Stimulated activated CD4-positive, alpha-beta T cell treated with anti-CD3 and anti-CD28 coated beads, TNF-alpha, amount 100 ng/mL, for 48 hours (primary cell): ENCODE results near the gene TECRL.

Source experiments
- DNase-seq, 3 donors: peaks; one replicate each; pipeline ENCODE4 v3.0.0-alpha.2; 2020; ENCODE audit warnings: low read depth in 3 of 3

The TECRL gene, protein sequence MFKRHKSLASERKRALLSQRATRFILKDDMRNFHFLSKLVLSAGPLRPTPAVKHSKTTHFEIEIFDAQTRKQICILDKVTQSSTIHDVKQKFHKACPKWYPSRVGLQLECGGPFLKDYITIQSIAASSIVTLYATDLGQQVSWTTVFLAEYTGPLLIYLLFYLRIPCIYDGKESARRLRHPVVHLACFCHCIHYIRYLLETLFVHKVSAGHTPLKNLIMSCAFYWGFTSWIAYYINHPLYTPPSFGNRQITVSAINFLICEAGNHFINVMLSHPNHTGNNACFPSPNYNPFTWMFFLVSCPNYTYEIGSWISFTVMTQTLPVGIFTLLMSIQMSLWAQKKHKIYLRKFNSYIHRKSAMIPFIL

DNA sequence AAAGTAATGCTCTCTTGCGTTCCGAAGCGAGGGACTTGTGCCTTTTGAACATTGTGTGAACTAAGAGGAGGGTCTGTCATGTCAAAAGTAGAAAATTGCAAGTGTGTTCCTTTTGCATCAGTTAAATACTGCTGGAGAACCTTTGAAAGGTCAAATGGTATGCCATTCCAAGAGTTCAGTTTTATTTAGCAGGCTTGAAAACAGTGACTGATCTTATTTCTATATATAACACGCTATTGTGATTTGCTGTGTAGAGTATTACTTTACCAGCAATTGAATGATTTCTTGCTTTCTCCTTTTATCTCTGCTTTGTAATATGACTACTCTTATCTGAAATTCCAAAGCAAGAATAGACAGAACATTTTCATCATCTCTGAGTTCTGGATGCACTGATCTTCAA, at the start of gene TECRL:
TECRL (minus strand) TSS at position 151 of the 400 bp plus-strand sequence; CDS start at position 52, 99 bp downstream.
- DNase-seq, result no peak

DNA sequence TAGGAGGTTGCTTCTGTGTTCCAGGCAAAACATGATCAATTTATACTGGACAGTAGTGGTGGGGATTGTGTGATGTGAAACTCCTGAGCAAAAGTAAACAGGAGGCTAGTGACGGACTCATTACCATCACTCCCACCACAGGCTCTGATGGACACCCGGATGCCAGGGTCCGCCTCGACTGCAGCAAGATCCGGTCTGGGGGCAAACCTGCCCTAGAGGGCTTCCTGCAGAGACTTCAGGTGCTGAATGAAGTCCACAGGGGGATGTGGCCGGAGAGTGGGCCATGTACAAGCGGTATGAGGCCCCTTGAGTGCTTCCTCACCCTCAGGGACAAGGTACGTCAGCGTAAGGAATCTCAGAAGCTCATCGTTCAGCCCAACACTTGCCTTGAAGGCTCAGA, 23.4 kb upstream of the TECRL start:
- no peak for DNase-seq

DNA sequence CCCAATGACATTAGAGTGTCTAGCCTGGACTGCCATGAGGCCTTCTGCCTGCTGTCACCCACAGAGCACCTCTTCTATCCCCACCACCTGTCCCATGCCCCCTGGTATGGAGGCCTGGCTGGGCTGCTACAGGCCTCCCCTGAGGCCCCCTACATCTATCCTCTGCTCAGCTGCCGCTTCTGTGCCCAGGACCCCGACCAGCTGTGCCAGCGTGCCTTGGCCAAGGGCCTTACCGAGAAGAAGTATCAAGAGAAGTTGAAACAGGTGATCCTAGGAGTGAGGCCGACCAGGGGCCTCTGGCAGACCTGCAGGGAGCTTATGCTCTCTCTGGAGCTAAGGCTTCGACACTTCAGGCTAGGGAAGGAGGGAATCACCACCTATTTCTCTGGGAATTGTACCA, 21.7 kb upstream of the TECRL start:
- no peak for DNase-seq

DNA sequence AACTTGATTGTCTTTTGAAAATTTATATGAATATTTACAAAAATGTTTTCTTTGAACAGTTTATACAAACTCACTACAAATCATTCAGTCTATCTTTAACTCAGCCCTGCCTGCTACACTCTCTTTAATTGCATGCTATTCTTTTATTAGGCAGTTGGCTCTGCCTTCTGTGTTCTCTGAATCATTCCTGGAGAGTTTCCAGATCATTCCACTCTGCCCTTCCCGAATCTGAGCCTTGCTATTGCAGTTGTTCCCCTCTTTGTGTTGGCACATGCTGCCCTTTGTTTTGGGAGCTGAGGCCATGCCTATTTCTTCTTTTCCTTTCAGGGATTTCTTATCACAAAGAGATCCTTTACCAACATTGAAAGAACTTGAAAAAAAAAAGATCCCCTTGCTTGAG, 8.7 kb upstream of the TECRL start:
- DNase-seq, result no peak

DNA sequence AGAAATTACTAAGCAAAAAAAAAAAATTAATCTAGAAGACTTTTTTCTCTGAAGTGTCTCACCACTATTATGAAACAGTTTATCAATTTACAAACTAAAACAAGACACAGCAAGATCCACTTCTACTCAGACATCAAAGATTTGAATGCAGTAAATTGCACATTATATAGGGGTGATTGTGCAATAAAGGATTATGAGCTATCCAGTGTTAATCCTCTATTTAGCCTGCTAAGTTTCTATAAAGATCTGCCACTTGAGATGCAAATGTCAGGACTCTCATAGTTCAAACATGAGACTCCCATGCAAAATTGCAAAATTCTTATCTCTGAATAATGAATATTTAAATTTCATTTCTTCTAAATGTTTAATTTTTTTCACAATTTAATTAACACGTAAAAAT, 2.2 kb downstream of the TECRL start:
- no peak for DNase-seq

DNA sequence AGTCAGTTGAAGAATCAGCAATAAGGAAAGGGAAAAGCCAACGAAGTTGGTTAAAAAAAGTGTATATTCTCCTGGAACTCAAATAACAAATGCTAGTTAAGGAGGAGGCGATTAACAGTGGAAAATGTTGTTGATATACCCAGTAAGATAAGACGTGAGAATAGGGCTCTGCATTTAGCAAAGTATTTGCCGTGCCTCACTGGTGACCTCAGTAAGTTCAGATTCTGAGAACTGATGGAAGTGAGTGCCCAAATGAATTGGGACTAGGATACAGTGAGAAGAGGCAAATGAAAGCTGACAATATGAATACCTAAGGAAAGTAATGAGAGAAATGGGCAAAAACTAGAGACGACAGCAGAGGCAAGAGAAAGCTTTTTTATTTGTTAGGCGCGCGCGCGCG, 3.5 kb downstream of the TECRL start:
- DNase-seq, result no peak

DNA sequence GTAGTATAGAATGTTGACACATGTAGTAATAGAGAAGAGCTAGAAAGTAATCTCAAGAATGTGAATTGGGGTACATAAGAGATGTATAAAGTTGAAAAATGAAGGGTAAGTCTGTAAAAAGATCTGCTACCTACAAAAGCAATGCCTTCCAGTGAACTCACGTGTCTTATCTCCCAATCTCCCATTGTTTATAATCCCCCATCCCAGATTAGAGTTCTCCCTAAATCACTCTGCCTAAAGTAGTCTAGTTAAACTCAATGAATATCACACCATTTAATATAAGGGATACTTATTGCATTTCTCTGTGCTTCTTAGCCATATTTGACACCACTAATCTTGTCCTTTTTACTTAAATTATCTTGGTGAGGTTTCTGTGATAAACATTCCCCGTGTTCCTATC, 6.6 kb downstream of the TECRL start:
- no peak for DNase-seq

DNA sequence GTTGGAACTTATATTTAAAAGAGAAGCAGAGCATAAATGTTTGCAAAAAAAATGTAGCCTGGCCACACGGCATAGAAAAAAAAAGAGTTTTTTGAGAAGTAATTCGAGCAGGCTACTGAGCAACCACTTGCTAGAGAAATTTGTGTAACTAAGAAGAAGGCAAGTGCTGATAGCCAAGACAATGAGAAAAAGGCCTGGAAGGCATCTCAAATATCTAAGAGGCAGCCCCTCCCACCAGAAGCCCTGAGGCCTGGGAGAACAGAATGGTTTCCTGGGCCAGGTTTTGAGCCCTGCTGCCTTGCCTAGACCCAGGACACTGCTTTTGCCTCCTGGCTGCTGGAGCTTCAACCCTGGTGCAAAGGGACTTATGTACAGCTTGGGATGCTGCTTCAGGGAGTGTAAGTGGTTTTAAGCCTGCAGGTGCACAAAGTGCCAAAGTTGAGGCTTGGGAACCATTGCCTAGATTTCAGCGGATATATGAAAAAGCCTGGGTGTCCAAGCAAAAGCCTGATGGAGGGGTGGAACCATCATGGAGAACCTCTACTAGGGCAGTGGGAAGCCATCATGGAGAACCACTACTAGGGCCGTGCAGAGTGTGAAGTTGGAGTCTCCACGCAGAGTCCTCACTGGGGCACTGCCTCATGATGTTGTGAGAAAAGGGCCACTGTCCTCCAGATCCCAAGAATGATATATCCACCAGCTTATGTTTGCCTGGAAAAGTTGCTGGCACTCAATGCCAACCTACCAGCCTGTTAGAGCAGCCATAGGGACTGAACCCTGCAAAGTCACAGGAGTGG, 9.7 kb downstream of the TECRL start:
- DNase-seq, result no peak

DNA sequence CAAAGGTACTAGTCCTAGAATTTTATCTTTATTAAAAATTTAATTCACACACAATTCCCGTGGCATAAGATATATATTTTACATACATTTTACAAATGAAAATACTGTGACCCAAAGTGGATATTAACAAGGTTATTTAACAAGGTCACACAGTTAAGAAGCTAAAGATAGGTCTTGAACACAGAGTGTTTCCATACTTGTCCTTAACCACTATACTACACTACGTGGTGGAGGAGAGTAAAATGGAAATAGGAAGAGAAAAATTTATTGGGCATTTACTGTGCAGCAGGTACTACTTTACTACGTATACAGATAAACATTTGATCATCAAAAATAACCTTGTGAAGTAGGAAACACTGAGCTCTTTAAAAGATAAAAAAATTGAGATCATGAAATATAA, 14.8 kb downstream of the TECRL start:
- no peak for DNase-seq

DNA sequence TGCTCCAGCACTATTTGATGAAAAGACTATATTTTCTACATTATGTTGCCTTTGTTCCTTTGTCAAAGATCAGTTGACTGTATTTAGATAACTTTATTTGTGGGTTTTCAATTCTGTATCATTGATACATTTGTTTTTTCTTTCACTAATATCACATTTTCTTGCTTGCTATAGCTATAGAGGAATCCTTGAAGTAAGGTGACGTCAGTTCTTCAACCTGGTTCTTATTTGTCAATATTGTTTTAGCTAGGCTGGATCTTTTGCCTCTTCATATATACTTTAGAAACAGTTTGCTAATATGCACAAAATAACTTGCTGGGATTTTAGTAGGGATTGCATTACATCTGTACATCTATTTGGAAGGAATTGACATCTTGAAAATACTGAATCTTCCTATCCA, 21.0 kb downstream of the TECRL start:
- DNase-seq, result no peak

DNA sequence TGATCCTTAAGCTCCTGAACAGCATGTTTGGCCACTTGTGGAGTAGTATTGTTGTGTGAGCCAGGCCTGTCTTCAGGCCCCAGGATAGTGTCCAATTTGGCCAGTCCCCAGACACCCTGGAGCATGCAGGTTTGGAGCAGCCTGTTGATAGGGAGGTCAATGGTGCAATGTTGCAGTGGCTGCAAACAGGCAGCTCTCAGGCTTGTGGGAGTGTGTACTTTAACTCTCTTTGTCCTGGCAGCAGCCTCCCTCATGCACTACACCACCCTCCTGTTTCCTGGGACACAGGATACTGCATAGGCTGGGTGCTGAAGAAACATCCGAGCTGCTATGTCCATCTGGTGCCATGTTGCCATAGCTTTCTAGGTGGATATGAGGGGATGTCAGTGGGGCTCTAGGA, 24.0 kb downstream of the TECRL start:
- DNase-seq, result no peak

DNA sequence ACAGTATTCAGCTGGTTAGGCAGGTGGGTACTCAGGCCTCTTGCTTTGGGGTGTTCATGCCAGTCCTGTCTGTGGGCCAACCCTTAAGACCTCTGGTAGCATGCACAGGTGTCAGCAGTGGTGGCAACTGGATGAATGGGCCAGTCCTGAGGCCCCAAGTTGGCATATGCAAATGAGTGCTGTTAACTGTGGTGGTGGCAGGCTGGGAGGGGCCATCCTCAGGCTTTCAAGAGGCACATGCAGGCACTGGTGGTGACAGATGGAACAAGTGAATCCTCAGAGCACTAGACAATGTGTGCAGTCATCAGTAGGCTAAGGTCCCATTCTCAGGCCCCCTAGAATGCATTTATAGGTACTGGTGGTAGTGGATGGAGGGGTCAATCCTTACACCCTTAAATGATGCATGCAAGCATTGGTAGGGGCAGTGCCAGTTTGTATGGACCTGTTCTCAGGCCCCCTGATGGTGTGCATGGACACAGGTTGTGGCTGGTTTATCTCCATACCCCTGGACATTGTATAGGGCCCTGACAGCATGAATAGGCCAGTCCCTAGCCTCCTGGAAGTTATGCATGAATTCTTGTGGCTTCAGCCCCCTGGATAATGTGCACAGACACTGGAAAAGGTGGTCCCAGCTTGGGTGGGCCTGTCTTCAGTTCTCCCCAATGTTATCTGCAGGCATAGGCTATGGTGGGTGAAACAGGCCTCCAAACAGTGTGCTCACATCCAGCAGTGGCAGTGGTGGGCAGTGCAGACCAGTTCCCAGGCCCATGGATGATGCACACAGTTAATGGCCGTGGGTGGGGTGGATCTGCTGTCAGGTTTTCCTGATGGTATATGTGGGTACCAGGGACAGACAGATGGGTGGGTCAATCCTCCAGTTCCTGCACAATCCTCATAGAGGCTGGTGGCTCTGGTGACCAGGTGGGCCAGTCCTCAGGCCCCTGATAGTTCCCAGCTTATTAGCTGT, 24.7 kb downstream of the TECRL start:
- no peak for DNase-seq

DNA sequence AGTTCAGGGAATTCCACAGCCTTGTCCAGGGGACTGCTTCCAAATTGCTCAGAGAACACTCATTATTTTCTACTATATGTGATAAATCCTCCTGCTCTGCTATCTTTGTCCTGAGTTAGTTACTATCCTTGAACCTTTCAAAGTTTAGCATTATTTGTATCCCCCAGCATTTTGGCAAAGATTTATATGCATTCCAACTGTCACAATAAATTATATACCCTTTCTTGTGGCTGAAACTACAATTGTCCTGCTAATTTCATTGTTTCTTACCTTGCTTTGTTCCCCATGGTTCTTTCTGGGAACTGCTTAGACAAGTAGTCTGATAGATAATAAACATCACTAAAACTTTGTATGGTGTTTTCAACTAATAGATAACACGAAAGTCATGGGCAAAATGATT, 40.5 kb downstream of the TECRL start:
- DNase-seq, result no peak

DNA sequence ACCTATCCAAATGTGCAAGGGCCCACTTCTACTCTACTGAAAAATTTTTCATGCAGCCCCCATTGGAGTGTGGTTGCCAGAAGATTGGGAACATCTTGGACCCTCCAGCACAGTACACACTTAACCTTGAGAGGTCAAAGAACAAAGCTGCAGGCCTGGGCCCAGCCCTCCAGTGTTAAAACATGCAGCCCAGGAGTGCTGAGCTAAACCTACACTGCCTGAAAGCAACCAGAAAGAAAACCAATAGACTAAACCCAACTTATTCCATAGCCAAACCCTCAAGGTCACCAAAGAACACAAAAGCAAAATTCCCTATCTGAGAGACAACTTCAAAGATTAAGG, 47.9 kb downstream of the TECRL start:
- no peak for DNase-seq

DNA sequence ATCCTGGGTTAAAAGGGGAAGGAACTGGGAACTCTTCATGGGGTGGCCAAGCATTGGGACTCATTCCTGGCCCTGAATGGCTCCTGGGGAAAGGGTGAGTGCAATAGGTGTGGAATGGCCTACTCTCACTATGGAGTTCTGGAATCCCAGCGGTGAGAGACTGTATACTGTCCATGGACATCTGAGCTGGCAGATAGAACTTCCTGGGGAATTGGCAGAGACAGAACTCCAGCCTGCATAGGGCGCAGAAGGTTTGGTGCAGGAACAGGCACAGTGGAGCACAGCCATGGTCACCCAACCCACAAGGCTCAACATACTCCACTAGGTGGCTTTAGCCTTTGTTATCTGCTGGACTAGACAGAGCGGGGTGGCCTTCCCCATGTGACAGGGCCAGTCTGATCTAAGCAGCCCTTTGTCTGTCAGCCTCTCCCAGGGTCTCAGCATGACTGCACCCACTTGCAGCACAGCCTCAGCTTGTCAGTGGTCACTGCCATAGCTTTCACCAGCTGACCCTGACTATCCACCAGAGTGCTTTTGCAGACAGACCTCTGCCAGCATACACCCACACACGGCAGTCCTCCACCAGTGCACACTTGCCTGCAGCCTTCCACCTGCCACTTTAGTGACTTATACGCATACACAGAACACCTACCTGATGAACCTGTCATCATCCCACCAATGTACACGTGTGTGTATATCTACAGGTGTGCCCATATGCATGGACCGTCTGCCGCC, 48.4 kb downstream of the TECRL start:
- no peak for DNase-seq

DNA sequence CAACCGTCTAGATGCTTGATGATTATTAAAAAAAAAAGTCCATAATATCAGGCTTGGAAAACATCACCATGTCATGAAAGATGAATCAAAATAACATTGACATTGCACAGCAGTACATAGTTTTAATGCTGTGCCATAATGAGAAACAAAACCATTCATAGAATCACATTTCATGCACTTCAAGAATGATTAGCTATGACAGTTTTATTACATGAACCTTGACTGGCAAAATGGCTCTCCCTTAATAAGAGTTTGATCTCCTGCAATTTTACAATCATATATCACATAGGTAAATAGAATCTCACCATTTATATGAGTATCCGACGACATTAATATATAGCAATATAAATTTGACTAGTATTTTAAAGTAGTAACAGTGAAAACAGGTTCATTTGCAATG, 49.8 kb downstream of the TECRL start:
- DNase-seq, result no peak

DNA sequence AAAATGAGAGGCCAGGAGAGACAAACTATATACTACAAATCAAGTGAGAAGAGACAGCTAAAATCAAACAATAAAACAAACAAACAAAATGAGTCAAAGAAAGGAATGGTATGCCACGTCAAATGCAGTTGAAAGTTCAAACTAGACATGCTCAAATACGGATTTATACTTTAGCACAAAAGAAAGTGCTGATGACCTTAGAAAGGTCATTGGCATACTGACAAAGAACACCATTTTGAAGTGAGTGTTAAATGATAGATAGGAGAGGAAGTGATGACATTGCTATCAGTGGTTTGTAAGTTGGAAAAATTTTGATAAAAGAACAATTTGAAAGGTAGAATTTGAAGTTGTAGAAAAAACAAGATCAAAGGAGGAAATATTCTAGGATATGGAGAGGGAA, 55.3 kb downstream of the TECRL start:
- DNase-seq, result no peak

DNA sequence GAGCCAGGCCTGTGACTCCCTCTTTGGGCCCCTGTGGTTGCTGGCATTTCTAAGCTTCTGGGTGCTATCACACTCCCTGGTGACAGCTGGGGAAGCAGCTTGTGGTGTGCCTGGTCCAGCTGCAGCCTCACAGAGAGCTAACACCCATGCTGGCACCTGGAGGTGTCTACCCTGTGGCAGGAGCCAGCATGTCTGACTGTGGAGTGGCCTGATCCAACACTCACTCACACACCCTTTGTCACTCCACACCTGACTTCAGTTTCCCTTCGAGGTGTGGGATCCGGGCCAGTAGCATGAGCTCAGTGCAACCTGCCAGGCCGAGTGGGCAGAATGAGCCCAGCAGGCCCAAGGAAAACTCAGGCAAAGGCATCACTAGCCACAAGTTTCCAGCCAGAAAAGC, 67.5 kb downstream of the TECRL start:
- DNase-seq, result no peak

DNA sequence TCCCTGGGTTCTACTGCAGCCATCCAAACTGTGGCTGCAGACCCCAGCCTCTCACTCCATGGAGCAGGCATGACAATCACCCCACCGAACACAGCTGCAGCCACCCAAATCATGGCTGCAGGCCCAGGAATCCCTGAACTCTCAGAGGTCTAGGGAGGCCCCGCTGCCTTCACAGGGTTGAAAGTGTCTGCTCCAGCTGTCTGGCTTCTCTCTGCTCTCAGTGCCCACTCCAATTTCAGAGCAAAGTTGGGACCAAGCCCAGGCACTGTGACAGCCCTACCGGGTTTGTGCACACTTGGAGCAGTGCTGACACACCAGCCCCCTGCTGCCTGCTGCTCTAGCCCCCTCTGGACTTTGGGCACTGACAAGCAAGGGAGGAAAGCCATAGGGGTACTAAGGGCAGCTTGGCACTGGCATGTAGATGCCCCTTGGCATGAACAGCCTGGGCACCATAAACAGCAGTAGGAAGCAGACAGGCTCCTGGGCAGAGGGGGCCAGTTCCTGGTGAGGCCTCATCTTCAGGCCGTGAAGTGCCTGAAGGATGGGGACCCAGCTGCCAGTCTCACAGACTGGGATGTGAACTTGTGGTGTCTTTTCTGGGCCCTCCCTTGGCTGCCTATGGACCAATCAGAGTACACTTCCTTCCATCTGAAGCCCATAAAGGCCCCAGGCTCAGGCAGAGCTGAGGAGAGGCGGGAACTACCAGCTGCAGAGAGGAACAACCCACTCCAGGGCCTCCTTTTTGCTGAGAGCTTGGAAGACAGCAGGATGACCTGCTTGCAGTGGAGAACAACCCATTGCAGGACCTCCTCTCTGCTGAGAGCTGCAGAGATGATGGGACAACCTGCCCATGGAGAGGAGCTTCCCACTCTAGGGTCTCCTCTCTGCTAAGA, 68.8 kb downstream of the TECRL start:
- no peak for DNase-seq

DNA sequence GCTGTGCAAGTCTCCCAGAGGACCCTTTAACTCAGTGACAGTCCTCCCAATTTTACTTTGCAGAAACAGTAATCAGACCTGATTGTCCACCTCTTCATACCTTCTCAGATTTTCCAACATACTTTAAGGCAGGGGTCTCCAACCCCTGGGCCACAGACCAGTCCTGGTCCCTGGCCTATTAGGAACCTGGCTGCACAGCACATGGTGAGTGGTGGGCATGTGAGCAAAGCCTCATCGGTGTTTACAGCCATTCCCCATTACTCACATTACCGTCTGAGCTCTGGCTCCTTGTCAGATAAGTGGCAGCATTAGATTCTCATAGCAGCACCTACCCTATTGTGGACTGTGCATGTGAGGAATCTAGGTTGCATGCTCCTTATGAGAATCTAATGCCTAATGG, 74.3 kb downstream of the TECRL start:
- DNase-seq, result no peak

DNA sequence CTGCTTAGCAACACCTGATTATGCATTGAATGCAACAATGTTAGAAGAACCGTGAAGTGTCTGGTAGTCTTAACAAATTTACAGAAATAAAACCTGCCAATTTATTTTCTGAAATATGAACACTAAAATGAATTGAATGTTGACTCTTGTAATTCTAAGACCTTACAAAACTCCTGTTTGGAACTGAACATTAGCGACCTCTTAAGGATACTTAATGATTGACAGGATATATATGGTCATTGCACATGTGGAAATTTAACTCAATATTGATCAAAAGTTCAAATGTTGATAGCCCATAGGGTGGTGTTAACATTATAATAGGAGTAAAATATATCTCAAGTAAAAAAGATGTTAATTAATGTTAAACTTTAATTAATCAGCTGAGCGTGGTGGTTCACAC, 79.1 kb downstream of the TECRL start:
- DNase-seq, result no peak
